ENCODE results near the gene PFDN6. TPM values are rescaled to one million over a fixed set of nuclear protein-coding genes. Genes with fewer than 3 reads are reported as not detected.
A peak's percentile ranks its signal among the peaks of the same experiment; 100 is the strongest.

Gene PFDN6
- total and polyA plus RNA-seq, 4 donors = 19.8 to 114 (median 47.5) TPM

- Histone ChIP-seq H3K27me3 (ENCODE audit: control insufficient read depth in 1 of 2, insufficient read depth in 2 of 2, low read length in 1 of 2) (no peaks in the 10 kb centered on the region), H3K4me3 (ENCODE audit: low read length in 2 of 2) (peak overlapping the region; percentile 37 to 74), H3K9me3 (ENCODE audit: control insufficient read depth, low read length) (no peaks in the 10 kb centered on the region), H3K4me1 (ENCODE audit: control insufficient read depth in 1 of 2, insufficient read depth in 2 of 2, low read length in 2 of 2) (no peaks in the 10 kb centered on the region), H3K36me3 (ENCODE audit: control insufficient read depth in 1 of 2, insufficient read depth in 2 of 2, low read length in 1 of 2) (no peaks in the 10 kb centered on the region), H3K27ac (ENCODE audit: low read depth in 1 of 2, low read length in 2 of 2) (peak overlapping the region in 1 of 2 donors; percentile 55)
- DNase-seq (no peak), ATAC-seq (ENCODE audit: low FRiP score) (peak; percentile 2)
- intact Hi-C loops (cut with DNase I) = no loop called here
- 3% methylated on average over 14 of the region's 14 CpGs for WGBS, 2 donors
These were observed 449 bp downstream of the PFDN6 start for GRCh38 chr6:33289784-33290315.

GRCh38 chr6:33290459-33290858 is 1.1 kb downstream of the PFDN6 start:
- ATAC-seq (ENCODE audit: low FRiP score) (no peak), DNase-seq (no peak)
- H3K27ac ChIP-seq (ENCODE audit: low read depth in 1 of 2, low read length in 2 of 2) = no peak overlapping the region
- WGBS, 2 donors = 69% methylated on average over 7 of the region's 7 CpGs
- H3K4me1 ChIP-seq (ENCODE audit: control insufficient read depth in 1 of 2, insufficient read depth in 2 of 2, low read length in 2 of 2) = no peaks in the 10 kb centered on the region
- no peaks in the 10 kb centered on the region for H3K27me3 ChIP-seq (ENCODE audit: control insufficient read depth in 1 of 2, insufficient read depth in 2 of 2, low read length in 1 of 2)
- no peaks in the 10 kb centered on the region for H3K9me3 ChIP-seq (ENCODE audit: control insufficient read depth, low read length)
- no peak overlapping the region for H3K4me3 ChIP-seq (ENCODE audit: low read length in 2 of 2)
- intact Hi-C loops (cut with DNase I) = no loop called here
- no peaks in the 10 kb centered on the region for H3K36me3 ChIP-seq (ENCODE audit: control insufficient read depth in 1 of 2, insufficient read depth in 2 of 2, low read length in 1 of 2)

DNA sequence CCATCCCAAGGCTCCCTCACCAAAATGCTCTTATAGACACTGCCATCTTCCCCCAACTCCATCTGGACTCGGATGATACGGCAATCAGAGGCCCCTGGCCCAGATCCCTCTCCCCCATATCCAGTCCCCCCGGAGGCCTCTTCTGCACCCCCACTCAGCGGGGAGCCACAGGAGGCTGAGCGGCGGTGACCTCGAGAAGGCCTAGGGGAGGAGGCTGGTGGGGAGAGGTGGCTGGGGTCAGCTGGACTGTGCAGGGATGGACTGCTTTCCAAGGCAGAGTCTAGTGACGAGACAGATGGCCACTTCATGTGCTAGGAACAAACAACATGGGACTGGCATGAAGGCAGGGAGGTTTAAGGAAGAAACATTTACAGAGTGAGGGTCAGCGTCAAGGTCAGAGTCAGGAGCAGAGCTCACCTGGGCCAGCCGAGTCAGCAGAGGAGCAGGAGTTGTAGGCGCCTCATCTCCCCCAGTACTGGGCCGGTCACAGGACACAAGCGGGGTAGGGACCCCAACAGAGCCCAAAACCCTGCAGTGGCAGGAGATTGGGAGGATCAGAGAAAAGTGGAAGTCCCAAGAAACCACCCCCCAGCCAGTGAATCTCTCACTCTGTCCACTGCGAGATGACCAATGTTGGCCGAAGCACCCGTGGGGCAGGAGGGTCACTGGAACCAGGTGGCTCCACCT is 3.7 kb downstream of the PFDN6 start:
- H3K9me3 ChIP-seq (ENCODE audit: control insufficient read depth, low read length) = no peaks in the 10 kb centered on the region
- H3K36me3 ChIP-seq (ENCODE audit: control insufficient read depth in 1 of 2, insufficient read depth in 2 of 2, low read length in 1 of 2) = no peaks in the 10 kb centered on the region
- no peak overlapping the region for H3K4me3 ChIP-seq (ENCODE audit: low read length in 2 of 2)
- 82% methylated on average over 16 of the region's 16 CpGs for WGBS, 2 donors
- H3K27me3 ChIP-seq (ENCODE audit: control insufficient read depth in 1 of 2, insufficient read depth in 2 of 2, low read length in 1 of 2) = no peaks in the 10 kb centered on the region
- intact Hi-C loops (cut with DNase I) = no loop called here
- H3K4me1 ChIP-seq (ENCODE audit: control insufficient read depth in 1 of 2, insufficient read depth in 2 of 2, low read length in 2 of 2) = no peaks in the 10 kb centered on the region
- ATAC-seq (ENCODE audit: low FRiP score) = no peak
- H3K27ac ChIP-seq (ENCODE audit: low read depth in 1 of 2, low read length in 2 of 2) = no peak overlapping the region
- DNase-seq = no peak

DNA sequence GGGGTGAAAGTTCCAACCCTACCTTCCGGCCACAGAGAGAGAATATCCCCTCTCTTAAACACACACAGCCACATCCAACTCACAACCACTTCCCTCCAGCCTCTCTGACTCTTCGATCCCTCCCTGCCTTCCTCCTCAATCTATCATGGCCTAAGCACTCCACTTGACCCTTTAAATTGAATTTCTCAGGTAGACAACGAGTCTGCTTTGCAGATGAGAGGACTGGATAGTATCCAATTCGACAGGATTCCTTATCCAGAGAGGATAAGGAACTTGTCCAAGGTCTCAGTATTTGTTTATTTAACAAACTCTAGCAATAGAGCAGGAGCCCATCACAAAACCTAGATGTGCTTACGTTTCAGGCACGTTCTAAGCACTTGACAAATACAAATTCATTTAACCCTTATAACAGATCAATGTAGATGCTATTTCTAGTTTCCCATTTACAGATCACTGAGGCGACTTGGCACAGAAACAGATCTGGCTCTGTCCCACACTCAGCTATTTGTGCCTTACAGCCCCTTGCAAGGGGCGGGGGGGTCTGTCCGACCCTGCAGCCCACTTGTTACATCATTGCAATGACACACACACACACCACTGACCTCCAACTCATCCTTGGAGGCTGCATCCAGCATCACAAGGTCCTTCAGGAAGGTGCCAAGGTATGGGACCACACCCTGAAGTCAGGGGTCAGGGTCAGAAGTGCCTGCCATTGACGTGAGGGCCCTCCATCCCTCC is 4.9 kb downstream of the PFDN6 start:
- no peaks in the 10 kb centered on the region for H3K27me3 ChIP-seq (ENCODE audit: control insufficient read depth in 1 of 2, insufficient read depth in 2 of 2, low read length in 1 of 2)
- no peaks in the 10 kb centered on the region for H3K9me3 ChIP-seq (ENCODE audit: control insufficient read depth, low read length)
- no peaks in the 10 kb centered on the region for H3K36me3 ChIP-seq (ENCODE audit: control insufficient read depth in 1 of 2, insufficient read depth in 2 of 2, low read length in 1 of 2)
- H3K4me3 ChIP-seq (ENCODE audit: low read length in 2 of 2) = no peak overlapping the region
- H3K4me1 ChIP-seq (ENCODE audit: control insufficient read depth in 1 of 2, insufficient read depth in 2 of 2, low read length in 2 of 2) = no peaks in the 10 kb centered on the region
- DNase-seq = peak in 1 of 2 donors; percentile 26
- ATAC-seq (ENCODE audit: low FRiP score) = no peak
- no peak overlapping the region for H3K27ac ChIP-seq (ENCODE audit: low read depth in 1 of 2, low read length in 2 of 2)
- intact Hi-C loops (cut with DNase I) = no loop called here
- WGBS, 2 donors = 66 to 72% methylated on average over 10 of the region's 10 CpGs

GRCh38 chr6:33295621-33296369 is 6.4 kb downstream of the PFDN6 start:
- no peaks in the 10 kb centered on the region for H3K36me3 ChIP-seq (ENCODE audit: control insufficient read depth in 1 of 2, insufficient read depth in 2 of 2, low read length in 1 of 2)
- ATAC-seq (ENCODE audit: low FRiP score) = no peak
- H3K4me3 ChIP-seq (ENCODE audit: low read length in 2 of 2) = no peak overlapping the region
- intact Hi-C loops (cut with DNase I) = no loop called here
- H3K9me3 ChIP-seq (ENCODE audit: control insufficient read depth, low read length) = no peaks in the 10 kb centered on the region
- DNase-seq = no peak
- H3K27me3 ChIP-seq (ENCODE audit: control insufficient read depth in 1 of 2, insufficient read depth in 2 of 2, low read length in 1 of 2) = no peaks in the 10 kb centered on the region
- H3K4me1 ChIP-seq (ENCODE audit: control insufficient read depth in 1 of 2, insufficient read depth in 2 of 2, low read length in 2 of 2) = no peaks in the 10 kb centered on the region
- 82 to 84% methylated on average over 14 to 15 of the region's 15 CpGs for WGBS, 2 donors
- no peak overlapping the region for H3K27ac ChIP-seq (ENCODE audit: low read depth in 1 of 2, low read length in 2 of 2)

- H3K27me3 ChIP-seq (ENCODE audit: control insufficient read depth in 1 of 2, insufficient read depth in 2 of 2, low read length in 1 of 2) = no peaks in the 10 kb centered on the region
- no peaks in the 10 kb centered on the region for H3K4me1 ChIP-seq (ENCODE audit: control insufficient read depth in 1 of 2, insufficient read depth in 2 of 2, low read length in 2 of 2)
- no peak overlapping the region for H3K4me3 ChIP-seq (ENCODE audit: low read length in 2 of 2)
- H3K9me3 ChIP-seq (ENCODE audit: control insufficient read depth, low read length) = no peaks in the 10 kb centered on the region
- ATAC-seq (ENCODE audit: low FRiP score) = no peak
- no peaks in the 10 kb centered on the region for H3K36me3 ChIP-seq (ENCODE audit: control insufficient read depth in 1 of 2, insufficient read depth in 2 of 2, low read length in 1 of 2)
- DNase-seq = no peak
- WGBS, 2 donors = 69 to 74% methylated on average over 12 of the region's 12 CpGs
- intact Hi-C loops (cut with DNase I) = no loop called here
- peak overlapping the region in 1 of 2 donors; percentile 34 for H3K27ac ChIP-seq (ENCODE audit: low read depth in 1 of 2, low read length in 2 of 2)
These were observed 7.5 kb downstream of the PFDN6 start for GRCh38 chr6:33296797-33297405.

- 8 to 11% methylated on average over 15 to 16 of the region's 16 CpGs for WGBS, 2 donors
- Histone ChIP-seq H3K4me1 (ENCODE audit: control insufficient read depth in 1 of 2, insufficient read depth in 2 of 2, low read length in 2 of 2) (no peaks in the 10 kb centered on the region), H3K4me3 (ENCODE audit: low read length in 2 of 2) (peak overlapping the region; percentile 66 to 75), H3K9me3 (ENCODE audit: control insufficient read depth, low read length) (no peaks in the 10 kb centered on the region), H3K27me3 (ENCODE audit: control insufficient read depth in 1 of 2, insufficient read depth in 2 of 2, low read length in 1 of 2) (no peaks in the 10 kb centered on the region), H3K36me3 (ENCODE audit: control insufficient read depth in 1 of 2, insufficient read depth in 2 of 2, low read length in 1 of 2) (no peaks in the 10 kb centered on the region), H3K27ac (ENCODE audit: low read depth in 1 of 2, low read length in 2 of 2) (peak overlapping the region in 1 of 2 donors; percentile 34)
- intact Hi-C loops (cut with DNase I) = no loop called here
- ATAC-seq (ENCODE audit: low FRiP score) (no peak), DNase-seq (no peak)
These were observed 8.1 kb downstream of the PFDN6 start for GRCh38 chr6:33297406-33297955.
